Thyroid gland (tissue), 4 donors: ENCODE data around the gene AIG1. TPM values are rescaled to one million over a fixed set of nuclear protein-coding genes. Genes with fewer than 3 reads are reported as not detected.
"Not testable (repeated sequence)": the region's sequence is repeated elsewhere in the genome, so short reads cannot be mapped to it uniquely, and the experiment has no call there.

ENCODE experiments used
- DNase-seq, 2 donors: peaks; one replicate each; pipeline ENCODE4 v3.0.0-alpha.2; 2019
- H3K27ac ChIP-seq, 3 donors: fragments of 200-600 bp; sonication (generic); 1 replicate in 2 of 3; 2 replicates in 1 of 3; pipeline ENCODE4 v1.5.1; 2016 to 2019; ENCODE audit warnings: mild to moderate bottlenecking in 1 of 3, moderate library complexity in 1 of 3
- H3K27me3 ChIP-seq: fragments of 200-600 bp; sonication (generic); one replicate; pipeline ENCODE4 v1.5.1; 2019
- H3K36me3 ChIP-seq, 2 donors: fragments of 200-600 bp; sonication (generic); one replicate each; pipeline ENCODE4 v1.5.1; 2016 to 2019
- H3K4me1 ChIP-seq, 2 donors: fragments of 200-600 bp; sonication (generic); one replicate each; pipeline ENCODE4 v1.5.1; 2017 to 2019
- H3K4me3 ChIP-seq, 3 donors: fragments of 200-600 bp; sonication (generic); replicated peaks in 1 of 3; 1 replicate in 2 of 3; 2 replicates in 1 of 3; pipeline ENCODE4 v1.5.1; 2016; ENCODE audit warnings: mild to moderate bottlenecking in 1 of 3
- H3K9me3 ChIP-seq: fragments of 200-600 bp; sonication (generic); one replicate; pipeline ENCODE4 v1.5.1; 2017
- POLR2A ChIP-seq, 2 donors: fragments of 450-650 bp; IDR thresholded peaks; one replicate each; pipeline ENCODE4 v1.6.1; 2017; ENCODE audit warnings: antibody characterized with exemption in 2 of 2, mild to moderate bottlenecking in 2 of 2, moderate library complexity in 1 of 2
- WGBS, 2 donors: methylation state at CpG; one replicate each; pipeline ENCODE4 v1.1.5; 2017; 5-methylcytosine and 5-hydroxymethylcytosine counted together
- intact Hi-C: fragments of 100-400 bp; cut with DNase I; formaldehyde crosslinking; loops from one replicate; pipeline ENCODE4 v1.15.1; 2023
- total RNA-seq, 4 donors: library from RNA; depleted of rRNA; stranded (reverse); fragments of >200 nt; gene quantifications; one replicate each; pipeline ENCODE4 v1.2.3, GENCODE V29; 2016
- TF ChIP-seq, protein P1 (sequence below), 6 experiments: fragments of 200-600 bp in 3 of 6; fragments of 450-650 bp in 3 of 6; sonication (generic) in 3 of 6; IDR thresholded peaks; one replicate each; pipeline ENCODE4 v1.5.1; 2016 to 2019; ENCODE audit warnings: antibody characterized with exemption in 6 of 6, mild to moderate bottlenecking in 2 of 6, inconsistent platforms in 1 of 6, moderate library complexity in 1 of 6

The AIG1 gene
- total RNA-seq, 4 donors from 2014 or later, result 57.8 to 101 (median 77.0) TPM

DNA sequence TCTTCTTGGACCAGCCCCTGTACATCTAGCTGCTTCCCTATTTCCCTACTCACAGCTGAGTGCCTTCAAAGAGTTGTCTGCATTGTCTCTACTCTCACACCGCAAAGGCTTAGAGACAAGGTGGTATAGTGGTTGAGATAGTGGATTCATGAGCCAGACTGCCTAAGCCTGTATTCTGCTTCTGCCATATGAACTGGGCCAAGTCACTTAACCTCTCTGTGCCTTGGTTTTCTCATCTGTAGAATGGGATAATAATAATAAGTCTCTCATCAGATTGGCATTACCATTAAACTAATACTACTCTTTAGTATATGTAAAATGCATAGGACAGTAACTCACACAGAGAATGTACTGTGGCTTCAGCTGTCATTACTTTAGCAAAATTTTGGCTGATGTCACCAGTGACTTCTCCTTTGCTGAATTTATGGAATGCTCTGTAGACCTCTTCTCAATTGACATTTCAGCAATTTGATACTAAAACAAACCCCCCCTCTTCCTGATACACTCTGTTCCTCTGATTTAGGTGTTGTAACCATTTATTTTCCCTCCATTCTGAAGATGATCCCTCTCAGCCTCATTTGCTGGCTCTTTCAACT is 233.7 kb downstream of the AIG1 start:
- Histone ChIP-seq H3K4me3 (no peak overlapping the region), H3K27ac (no peak overlapping the region), H3K27me3 (no peaks in the 10 kb centered on the region), H3K9me3 (no peaks in the 10 kb centered on the region), H3K4me1 (peaks cover 0 to 11% of the 10 kb centered on the region in 2 donors), H3K36me3 (no peaks in the 10 kb centered on the region)
- intact Hi-C loops, result no loop called here
- DNase-seq, result no peak
- TF ChIP-seq, protein P1, sequence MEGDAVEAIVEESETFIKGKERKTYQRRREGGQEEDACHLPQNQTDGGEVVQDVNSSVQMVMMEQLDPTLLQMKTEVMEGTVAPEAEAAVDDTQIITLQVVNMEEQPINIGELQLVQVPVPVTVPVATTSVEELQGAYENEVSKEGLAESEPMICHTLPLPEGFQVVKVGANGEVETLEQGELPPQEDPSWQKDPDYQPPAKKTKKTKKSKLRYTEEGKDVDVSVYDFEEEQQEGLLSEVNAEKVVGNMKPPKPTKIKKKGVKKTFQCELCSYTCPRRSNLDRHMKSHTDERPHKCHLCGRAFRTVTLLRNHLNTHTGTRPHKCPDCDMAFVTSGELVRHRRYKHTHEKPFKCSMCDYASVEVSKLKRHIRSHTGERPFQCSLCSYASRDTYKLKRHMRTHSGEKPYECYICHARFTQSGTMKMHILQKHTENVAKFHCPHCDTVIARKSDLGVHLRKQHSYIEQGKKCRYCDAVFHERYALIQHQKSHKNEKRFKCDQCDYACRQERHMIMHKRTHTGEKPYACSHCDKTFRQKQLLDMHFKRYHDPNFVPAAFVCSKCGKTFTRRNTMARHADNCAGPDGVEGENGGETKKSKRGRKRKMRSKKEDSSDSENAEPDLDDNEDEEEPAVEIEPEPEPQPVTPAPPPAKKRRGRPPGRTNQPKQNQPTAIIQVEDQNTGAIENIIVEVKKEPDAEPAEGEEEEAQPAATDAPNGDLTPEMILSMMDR (IDR thresholded peaks at IDR 0.05), result no peak
- TF ChIP-seq POLR2A (IDR thresholded peaks at IDR 0.05), result no peak
- 36 to 67% methylated on average over 1 of the region's 1 CpG for WGBS, 2 donors

DNA sequence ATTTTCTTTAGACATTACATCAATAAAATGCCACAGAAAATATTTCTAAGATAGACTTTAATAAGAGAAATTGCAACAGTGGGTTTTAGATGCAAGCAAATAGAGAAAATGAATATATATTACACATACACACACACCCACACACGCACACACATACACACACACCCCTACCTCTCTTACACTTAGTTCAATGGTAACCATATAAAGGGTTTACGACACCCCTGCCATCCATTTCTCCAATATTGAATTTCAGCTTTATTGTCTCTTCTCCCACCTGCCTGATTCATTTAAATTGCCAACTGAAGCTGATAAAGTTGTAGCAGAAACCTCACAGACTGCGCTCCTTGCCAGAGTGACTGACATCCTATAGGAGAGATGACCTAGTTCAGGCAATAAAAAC is 235.2 kb downstream of the AIG1 start:
- Histone ChIP-seq H3K36me3 (no peaks in the 10 kb centered on the region), H3K27ac (no peak overlapping the region), H3K4me1 (no peaks in the 10 kb centered on the region), H3K27me3 (no peaks in the 10 kb centered on the region), H3K4me3 (no peak overlapping the region), H3K9me3 (no peaks in the 10 kb centered on the region)
- 96 to 97% methylated on average over 3 of the region's 3 CpGs for WGBS, 2 donors
- TF ChIP-seq, protein P1 (IDR thresholded peaks at IDR 0.05), result no peak
- TF ChIP-seq POLR2A (IDR thresholded peaks at IDR 0.05), result no peak
- intact Hi-C loops, result no loop called here
- no peak for DNase-seq

DNA sequence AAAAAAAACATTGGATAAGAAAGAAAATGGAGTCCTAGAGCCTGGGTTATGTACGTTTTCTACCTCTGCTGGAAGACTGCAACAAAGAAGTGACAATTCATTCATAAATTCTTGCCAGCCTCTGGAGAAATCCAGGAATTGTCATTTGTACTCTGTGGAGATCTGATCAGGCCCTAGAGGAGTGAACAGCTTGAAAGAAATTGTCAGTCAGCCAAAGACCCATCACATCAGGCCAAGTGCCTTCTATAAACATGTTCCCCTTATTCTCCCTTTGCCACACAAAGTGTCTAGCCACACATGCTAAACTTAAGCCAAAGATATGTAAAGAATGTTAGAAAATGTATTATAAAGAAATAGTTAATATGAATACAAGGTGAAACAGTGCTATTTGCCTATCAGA is 237.4 kb downstream of the AIG1 start:
- intact Hi-C loops, result no loop called here
- Histone ChIP-seq H3K4me3 (no peak overlapping the region), H3K27me3 (no peaks in the 10 kb centered on the region), H3K9me3 (no peaks in the 10 kb centered on the region), H3K27ac (no peak overlapping the region), H3K4me1 (no peaks in the 10 kb centered on the region), H3K36me3 (no peaks in the 10 kb centered on the region)
- 78 to 94% methylated on average over 1 of the region's 1 CpG for WGBS, 2 donors
- TF ChIP-seq POLR2A (IDR thresholded peaks at IDR 0.05), result no peak
- TF ChIP-seq, protein P1 (IDR thresholded peaks at IDR 0.05), result no peak
- DNase-seq, result no peak

DNA sequence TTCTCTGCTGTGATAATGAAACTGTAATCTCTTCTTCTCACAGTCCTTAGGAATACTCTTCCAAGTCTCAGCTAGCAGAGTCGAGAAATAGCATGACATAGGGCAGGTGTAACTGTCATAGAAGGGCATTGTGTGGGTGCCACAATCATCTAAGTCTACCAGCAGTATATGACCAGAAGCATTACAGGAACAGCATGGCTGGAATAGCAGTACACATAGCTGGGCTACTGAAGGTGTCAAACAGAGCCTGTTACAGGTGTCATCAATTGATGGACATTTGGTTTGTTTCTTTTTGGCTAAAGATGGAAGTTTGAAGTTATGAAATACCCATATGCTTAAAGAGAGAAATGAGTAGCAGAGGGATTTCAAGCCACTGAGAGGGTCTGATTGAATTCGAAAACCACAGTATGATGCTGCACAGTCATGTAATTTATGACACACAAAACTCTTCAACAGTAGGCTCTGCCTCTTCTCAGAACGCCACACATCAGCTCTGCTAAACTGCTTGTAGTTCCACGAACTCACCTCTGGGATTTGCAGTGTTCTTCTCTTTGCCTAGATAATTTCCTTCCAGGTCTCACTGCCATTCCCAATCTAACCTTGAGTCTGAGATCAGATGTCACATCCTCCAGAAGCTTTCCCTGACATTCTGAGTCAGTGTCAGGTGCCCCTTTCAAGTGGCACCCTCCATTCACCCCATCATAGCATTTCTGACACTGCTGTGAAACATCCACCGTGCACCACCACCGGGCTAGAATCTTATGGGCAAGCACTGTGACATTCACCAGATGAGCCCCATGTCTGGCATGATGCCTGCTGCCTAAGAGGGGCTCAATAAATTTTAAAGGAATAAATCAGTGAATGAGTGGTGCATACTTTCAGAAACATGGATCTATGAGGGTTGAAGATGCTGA is 238.8 kb downstream of the AIG1 start:
- Histone ChIP-seq H3K4me3 (no peak overlapping the region), H3K27me3 (no peaks in the 10 kb centered on the region), H3K36me3 (no peaks in the 10 kb centered on the region), H3K27ac (no peak overlapping the region), H3K4me1 (no peaks in the 10 kb centered on the region), H3K9me3 (no peaks in the 10 kb centered on the region)
- WGBS, 2 donors, result 89 to 94% methylated on average over 6 of the region's 6 CpGs
- intact Hi-C loops, result no loop called here
- TF ChIP-seq, protein P1 (IDR thresholded peaks at IDR 0.05), result no peak
- TF ChIP-seq POLR2A (IDR thresholded peaks at IDR 0.05), result no peak
- DNase-seq, result no peak

DNA sequence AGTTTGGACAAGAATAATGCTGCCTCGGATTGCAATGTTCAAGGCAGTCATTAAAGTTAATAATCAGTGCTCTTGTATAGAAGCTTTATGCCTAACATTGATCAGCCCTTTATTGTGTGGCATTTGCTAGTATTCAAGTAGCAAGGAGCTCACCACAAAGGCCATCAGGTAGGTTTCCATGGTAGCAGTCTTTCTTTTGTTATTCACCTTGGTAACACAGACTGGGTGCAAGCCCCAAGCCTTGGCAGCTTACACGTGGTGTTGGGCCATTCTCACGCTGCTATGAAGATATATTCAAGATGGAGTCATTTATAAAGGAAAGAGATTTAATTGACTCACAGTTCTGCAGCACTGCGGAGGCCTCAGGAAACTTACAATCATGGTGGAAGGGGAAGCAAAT is 240.5 kb downstream of the AIG1 start:
- no peaks in the 10 kb centered on the region for H3K4me1 ChIP-seq
- DNase-seq, result no peak
- no peaks in the 10 kb centered on the region for H3K9me3 ChIP-seq
- H3K27ac ChIP-seq, result no peak overlapping the region
- 68 to 70% methylated on average over 4 of the region's 4 CpGs for WGBS, 2 donors
- intact Hi-C loops, result no loop called here
- no peak overlapping the region for H3K4me3 ChIP-seq
- H3K36me3 ChIP-seq, result no peaks in the 10 kb centered on the region
- TF ChIP-seq, protein P1 (IDR thresholded peaks at IDR 0.05), result no peak
- no peak for TF ChIP-seq POLR2A (IDR thresholded peaks at IDR 0.05)
- H3K27me3 ChIP-seq, result no peaks in the 10 kb centered on the region

DNA sequence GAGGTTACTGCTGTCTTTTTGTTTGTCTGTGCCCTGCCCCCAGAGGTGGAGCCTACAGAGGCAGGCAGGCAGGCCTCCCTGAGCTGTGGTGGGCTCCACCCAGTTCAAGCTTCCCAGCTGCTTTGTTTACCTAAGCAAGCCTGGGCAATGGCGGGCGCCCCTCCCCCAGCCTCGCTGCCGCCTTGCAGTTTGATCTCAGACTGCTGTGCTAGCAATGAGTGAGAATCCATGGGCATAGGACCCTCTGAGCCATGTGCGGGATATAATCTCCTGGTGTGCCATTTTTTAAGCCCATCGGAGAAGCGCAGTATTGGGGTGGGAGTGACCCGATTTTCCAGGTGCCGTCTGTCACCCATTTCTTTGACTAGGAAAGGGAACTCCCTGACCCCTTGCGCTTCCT is 247.1 kb downstream of the AIG1 start:
- H3K27ac ChIP-seq, intact Hi-C loops, H3K4me3 ChIP-seq, DNase-seq, H3K9me3 ChIP-seq, H3K27me3 ChIP-seq, H3K36me3 ChIP-seq, H3K4me1 ChIP-seq: not testable (repeated sequence)
- 96 to 97% methylated on average over 10 of the region's 10 CpGs for WGBS, 2 donors
